Skeletal muscle satellite cell (primary cell): ENCODE data around the gene METTL1.

Experiments used
- H3K27me3 ChIP-seq: 2 replicates; pipeline ENCODE4 v1.7.0; 2013; ENCODE audit warnings: low read length; ENCODE audit not compliant: control insufficient read depth, insufficient read depth
- H3K36me3 ChIP-seq: 2 replicates; pipeline ENCODE4 v1.7.0; 2013; ENCODE audit warnings: mild to moderate bottlenecking, control low read depth, low read length; ENCODE audit not compliant: insufficient read depth
- H3K4me1 ChIP-seq: 2 replicates; pipeline ENCODE4 v1.7.0; 2013; ENCODE audit warnings: low read length; ENCODE audit not compliant: control insufficient read depth, insufficient read depth
- H3K4me2 ChIP-seq: 2 replicates; pipeline ENCODE4 v1.7.0; 2013; ENCODE audit warnings: mild to moderate bottlenecking, low read length
- H3K4me3 ChIP-seq: 2 replicates; pipeline ENCODE4 v1.7.0; 2013; ENCODE audit warnings: low read length
- H3K9ac ChIP-seq: 2 replicates; pipeline ENCODE4 v1.7.0; 2013; ENCODE audit warnings: mild to moderate bottlenecking, low read depth, low read length, moderate library complexity
- H3K9me3 ChIP-seq: replicated peaks from 2 replicates; pipeline ENCODE4 v1.7.0; 2013; ENCODE audit warnings: mild to moderate bottlenecking, control low read depth, low read length

Gene METTL1

DNA sequence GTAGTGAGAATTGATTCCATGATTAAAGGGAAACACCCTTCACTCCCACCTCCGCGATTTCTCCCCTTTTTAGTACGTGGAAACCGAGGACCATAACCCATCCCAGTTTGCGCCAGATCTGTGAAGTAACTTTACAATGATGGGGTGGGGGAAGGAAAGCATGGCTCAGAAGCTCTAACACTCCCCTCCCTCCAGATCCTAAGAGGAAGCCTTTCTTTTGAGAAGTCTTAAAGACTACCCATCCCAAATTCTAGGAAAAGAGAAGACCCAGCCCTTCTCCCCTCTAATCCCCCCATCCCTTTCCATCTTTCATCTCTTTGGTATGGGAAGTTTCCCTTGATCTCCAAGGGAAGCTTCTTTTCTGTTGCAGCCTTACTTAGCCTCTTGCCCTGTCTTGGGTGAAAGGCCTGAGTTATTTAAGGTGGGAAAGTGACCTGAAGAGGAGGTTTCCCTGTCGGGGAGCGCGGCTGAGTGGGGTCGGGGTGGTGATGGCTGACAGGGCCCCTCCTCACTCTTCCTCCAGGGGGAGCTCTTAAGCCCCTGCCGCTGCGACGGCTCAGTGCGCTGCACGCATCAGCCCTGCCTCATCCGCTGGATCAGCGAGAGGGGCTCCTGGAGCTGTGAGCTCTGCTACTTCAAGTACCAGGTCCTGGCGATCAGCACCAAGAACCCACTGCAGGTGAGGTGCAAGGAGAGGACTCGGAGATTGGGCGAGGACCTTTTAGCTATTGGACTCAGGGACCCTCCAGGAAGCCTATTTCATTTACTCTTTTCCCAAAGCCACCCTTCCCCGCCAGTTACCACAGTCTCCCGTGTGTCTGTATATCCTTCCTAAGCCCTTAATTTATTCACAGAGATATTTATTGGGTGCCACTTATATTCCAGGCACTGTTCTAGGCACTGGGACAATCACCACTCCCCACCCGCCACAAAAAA lies 15.2 kb downstream of the METTL1 start:
- Histone ChIP-seq H3K4me3 (no peak overlapping the region), H3K4me2 (no peak overlapping the region), H3K9me3 (no peaks in the 10 kb centered on the region), H3K4me1 (peaks cover 10% of the 10 kb centered on the region), H3K36me3 (no peaks in the 10 kb centered on the region), H3K27me3 (peaks cover 31% of the 10 kb centered on the region), H3K9ac (no peak overlapping the region)

DNA sequence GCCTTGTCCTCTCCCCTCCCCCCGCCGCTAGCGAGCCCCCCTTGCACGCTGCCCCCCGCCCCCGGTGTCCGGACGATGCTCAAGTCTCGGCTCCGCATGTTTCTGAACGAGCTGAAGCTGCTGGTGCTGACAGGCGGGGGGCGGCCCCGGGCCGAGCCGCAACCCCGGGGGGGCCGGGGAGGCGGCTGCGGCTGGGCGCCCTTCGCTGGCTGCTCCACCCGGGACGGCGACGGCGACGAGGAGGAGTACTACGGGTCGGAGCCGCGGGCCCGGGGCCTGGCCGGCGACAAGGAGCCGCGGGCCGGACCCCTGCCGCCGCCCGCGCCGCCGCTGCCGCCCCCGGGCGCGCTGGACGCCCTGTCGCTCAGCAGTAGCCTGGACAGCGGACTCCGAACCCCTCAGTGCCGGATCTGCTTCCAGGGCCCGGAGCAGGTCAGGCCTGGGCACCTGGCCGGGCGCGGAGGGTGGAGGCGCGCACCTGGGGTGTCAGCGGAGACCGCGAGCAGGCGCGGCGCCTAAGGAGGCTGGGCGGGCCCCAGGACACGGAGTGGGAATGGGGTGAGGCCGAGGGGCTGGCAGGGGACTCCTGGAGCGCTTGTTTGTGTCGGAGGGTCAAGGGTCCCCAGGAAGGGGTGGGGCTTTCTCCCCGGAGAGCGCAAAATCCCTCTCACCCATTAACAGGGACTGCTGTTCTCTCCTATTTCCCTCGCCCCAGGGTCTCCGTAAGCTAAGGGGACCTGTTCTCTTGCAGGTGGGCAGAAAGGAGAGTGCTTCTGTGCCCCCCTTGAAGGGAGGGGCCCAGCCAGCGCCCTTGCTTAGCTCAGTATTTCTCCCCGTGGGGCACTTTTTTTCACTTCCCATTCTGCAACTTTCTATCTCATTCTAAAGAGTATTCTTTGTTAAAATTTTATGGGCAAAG lies 16.2 kb downstream of the METTL1 start:
- Histone ChIP-seq H3K9me3 (no peaks in the 10 kb centered on the region), H3K4me2 (peak overlapping the region; percentile 78), H3K36me3 (peaks cover 3% of the 10 kb centered on the region), H3K27me3 (peaks cover 31% of the 10 kb centered on the region), H3K4me3 (peak overlapping the region; percentile 66), H3K4me1 (peaks cover 17% of the 10 kb centered on the region), H3K9ac (no peak overlapping the region)

DNA sequence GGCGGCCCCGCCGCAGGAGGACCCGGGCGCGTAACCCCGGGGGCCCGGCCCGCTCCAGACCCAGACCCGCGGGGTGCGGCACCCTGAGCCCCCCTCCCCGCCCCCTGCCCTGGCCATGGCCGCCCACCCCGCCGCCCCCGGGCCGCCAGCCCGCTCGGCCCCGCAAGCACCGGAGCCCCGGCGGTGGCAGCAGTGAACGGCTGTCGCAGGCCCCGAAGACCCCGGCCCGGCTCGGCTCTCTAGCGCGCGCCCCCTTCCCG lies 16.8 kb downstream of the METTL1 start:
- Histone ChIP-seq H3K4me2 (peak overlapping the region; percentile 65), H3K36me3 (peaks cover 9% of the 10 kb centered on the region), H3K9ac (no peak overlapping the region), H3K27me3 (peaks cover 31% of the 10 kb centered on the region), H3K4me3 (peak overlapping the region; percentile 60), H3K4me1 (peaks cover 22% of the 10 kb centered on the region), H3K9me3 (no peaks in the 10 kb centered on the region)

DNA sequence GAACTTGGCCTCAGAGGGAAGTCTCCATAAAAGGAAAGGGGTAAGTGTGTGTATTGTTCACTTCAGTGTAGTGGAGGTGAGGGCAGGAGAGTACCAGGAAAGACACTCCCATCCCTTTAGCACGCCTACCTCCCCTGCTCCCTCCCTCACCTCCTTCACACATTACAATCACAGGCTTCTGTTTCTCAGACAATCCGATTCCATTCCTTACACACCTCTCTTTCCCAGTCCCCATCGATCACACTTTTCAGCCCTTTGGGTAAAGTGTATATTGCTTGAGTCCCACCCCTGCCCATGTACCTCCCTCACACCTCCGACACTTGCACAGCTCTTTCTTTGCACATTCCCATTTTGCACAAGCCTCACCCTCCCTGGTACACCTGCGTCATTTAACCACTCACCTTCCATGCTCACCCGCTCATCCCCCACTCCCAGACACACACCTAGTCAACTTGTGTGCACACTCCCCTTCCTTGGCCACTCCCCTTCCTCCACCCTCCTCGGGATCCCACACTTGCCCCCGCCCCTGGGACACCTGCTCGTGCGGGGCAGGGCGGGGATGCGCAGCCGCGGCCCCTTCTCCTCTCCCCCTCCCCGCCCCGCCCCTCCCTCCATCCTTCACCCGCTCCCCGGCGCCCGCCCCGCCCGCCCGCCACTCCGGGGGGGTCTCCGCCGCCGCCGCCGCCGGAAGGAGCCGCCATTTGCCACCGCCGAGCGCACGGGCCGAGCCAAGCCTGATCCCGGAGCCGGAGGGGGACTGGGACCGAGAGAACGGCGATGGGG lies 17.3 kb downstream of the METTL1 start, which contains the start of gene MARCHF9:
Gene MARCHF9 (plus strand): TSS at position 693 of the 783 bp plus-strand sequence. CDS start 426 bp downstream, outside the sequence.
- H3K36me3 ChIP-seq = peaks cover 9% of the 10 kb centered on the region
- H3K4me3 ChIP-seq = peak within 1 kb of the TSS; percentile 66
- peaks cover 31% of the 10 kb centered on the region for H3K27me3 ChIP-seq
- peaks cover 22% of the 10 kb centered on the region for H3K4me1 ChIP-seq
- H3K9me3 ChIP-seq = no peaks in the 10 kb centered on the region
- H3K4me2 ChIP-seq = peak within 1 kb of the TSS; percentile 78
- no peak within 1 kb of the TSS for H3K9ac ChIP-seq

DNA sequence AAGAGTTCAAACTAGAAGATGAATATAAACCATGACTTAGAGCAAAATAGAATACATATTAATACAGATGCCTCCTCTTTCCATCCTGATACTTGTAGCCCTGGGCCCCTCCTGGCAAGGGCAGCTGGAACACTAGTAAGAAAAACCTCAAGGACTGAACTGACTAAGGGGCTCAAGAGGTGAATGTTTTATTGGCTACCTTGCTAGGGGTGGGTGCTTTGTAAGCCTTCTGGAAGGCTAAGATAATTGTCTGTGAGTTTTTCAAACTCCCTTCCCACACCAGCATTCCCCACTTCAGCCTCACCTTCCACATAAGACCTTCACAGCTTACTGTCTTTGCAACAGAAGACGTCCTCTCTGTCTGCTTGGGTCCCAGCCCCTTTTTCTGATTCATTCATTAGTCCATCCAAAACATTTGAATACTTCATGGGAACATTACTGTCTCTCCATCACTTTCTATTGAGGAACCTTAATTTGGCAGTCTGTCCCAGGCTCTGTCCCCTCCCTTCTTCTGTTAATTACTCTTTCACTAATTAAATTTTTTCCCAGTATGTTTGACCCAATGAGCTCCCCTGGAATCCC lies 18.1 kb downstream of the METTL1 start:
- peaks cover 17% of the 10 kb centered on the region for H3K36me3 ChIP-seq
- H3K4me1 ChIP-seq = peaks cover 22% of the 10 kb centered on the region
- no peak overlapping the region for H3K9ac ChIP-seq
- H3K27me3 ChIP-seq = peaks cover 31% of the 10 kb centered on the region
- H3K4me3 ChIP-seq = no peak overlapping the region
- no peak overlapping the region for H3K4me2 ChIP-seq
- H3K9me3 ChIP-seq = no peaks in the 10 kb centered on the region

DNA sequence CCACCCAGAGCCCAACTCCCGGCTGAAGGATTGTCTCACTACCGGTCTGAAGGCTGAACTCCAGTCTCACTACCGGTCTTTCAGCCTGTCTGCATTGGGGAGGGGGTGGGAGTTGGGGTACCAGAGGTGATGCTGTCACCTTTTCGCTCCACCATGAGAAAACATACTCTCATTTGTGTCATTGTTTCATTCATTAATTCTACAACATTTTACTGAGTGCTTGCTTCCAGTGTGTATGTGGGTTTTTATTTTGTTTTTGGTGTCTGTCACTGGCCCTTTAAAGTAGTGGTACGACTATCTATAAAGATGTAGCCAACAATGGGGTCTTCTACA lies 19.3 kb downstream of the METTL1 start:
- Histone ChIP-seq H3K9ac (peak overlapping the region; percentile 45), H3K36me3 (peaks cover 25% of the 10 kb centered on the region), H3K9me3 (no peaks in the 10 kb centered on the region), H3K4me3 (peak overlapping the region; percentile 67), H3K27me3 (peaks cover 31% of the 10 kb centered on the region), H3K4me2 (peak overlapping the region; percentile 96), H3K4me1 (peaks cover 22% of the 10 kb centered on the region)

DNA sequence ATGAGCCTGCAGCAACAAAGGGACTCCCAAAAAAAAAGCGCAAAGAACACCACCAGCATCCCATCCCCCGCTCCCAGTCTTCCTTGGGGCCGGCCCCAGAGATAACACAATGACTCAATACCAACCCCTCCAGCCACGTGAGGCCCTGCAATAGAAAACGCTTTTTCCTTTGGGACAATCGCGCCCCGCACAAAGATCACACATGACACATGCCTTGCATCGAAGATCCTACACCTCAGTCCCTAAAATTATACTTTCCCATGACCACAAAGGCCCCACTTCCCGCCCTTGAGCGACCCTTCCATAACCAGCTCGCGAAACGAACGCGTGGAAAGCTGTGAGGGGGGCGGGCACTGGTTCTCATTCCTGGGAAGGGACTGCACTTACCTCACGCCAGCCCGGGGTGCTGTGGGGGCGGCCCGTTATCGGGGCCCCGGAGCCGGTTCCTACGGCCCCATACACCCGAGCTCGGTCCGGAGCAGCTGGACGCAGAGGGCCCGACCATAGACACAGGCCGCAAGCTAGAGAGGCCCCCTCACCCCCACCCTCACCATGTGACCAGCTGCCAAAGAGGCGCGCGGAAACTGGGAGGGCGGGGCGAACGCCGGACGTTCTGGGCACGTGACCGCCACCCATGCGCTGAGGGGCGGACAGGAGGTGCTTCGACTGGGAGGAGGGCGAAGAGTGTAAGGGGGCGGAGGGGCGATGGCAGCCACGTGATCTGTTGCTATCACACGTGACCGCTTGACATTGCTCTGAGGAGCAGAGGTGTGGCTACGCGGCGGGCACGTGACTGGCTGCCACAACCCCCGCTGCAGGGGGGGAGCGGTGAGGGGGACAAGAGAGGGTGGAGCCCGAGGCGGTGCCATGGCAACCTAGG lies 19.9 kb downstream of the METTL1 start, which contains the start of gene CDK4:
Gene CDK4 (minus strand): TSS at position 523 of the 880 bp plus-strand sequence. CDS start 593 bp downstream, outside the sequence.
- H3K9ac ChIP-seq = peak within 1 kb of the TSS; percentile 90
- H3K4me2 ChIP-seq = peak within 1 kb of the TSS; percentile 96
- H3K9me3 ChIP-seq = no peaks in the 10 kb centered on the region
- H3K36me3 ChIP-seq = peaks cover 30% of the 10 kb centered on the region
- H3K27me3 ChIP-seq = peaks cover 31% of the 10 kb centered on the region
- H3K4me1 ChIP-seq = peaks cover 22% of the 10 kb centered on the region
- peak within 1 kb of the TSS; percentile 85 for H3K4me3 ChIP-seq

DNA sequence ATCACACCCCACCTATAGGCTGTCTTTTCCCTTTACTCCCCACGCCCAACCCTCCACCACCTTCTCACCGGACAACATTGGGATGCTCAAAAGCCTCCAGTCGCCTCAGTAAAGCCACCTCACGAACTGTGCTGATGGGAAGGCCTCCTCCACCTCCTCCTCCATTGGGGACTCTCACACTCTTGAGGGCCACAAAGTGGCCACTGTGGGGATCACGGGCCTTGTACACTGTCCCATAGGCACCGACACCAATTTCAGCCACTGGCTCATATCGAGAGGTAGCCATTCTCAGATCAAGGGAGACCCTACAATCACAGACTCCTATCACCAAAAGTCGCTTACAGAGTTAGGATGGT lies 20.5 kb downstream of the METTL1 start:
- peak overlapping the region; percentile 90 for H3K9ac ChIP-seq
- peaks cover 22% of the 10 kb centered on the region for H3K4me1 ChIP-seq
- H3K9me3 ChIP-seq = no peaks in the 10 kb centered on the region
- peaks cover 36% of the 10 kb centered on the region for H3K36me3 ChIP-seq
- peak overlapping the region; percentile 85 for H3K4me3 ChIP-seq
- peaks cover 26% of the 10 kb centered on the region for H3K27me3 ChIP-seq
- H3K4me2 ChIP-seq = peak overlapping the region; percentile 96

DNA sequence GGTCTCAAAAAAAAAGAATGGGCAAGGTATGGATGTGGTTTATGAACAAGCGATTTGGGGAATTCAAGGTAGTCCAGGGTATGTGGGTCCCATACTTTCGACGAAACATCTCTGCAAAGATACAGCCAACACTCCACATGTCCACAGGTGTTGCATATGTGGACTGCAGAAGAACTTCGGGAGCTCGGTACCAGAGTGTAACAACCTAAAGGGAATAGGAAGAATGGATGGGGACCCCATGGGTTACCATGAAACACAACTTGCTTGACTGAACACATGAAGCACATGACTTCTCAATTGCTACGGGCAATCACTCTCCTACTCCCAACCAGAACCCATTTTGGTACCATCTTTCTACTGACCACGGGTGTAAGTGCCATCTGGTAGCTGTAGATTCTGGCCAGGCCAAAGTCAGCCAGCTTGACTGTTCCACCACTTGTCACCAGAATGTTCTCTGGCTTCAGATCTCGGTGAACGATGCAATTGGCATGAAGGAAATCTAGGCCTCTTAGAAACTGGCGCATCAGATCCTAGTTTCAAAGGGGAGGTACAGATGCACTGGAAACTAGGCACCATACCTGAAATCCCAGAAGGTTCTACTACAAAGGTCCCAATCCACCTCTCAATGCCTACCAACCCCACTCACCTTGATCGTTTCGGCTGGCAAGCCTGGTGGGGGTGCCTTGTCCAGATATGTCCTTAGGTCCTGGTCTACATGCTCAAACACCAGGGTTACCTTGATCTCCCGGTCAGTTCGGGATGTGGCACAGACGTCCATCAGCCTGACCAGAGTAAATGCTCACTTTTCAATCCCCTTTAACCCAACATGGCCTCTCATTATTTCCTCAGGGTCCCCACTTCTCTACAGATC lies 21.1 kb downstream of the METTL1 start:
- Histone ChIP-seq H3K27me3 (peaks cover 20% of the 10 kb centered on the region), H3K4me3 (peak overlapping the region; percentile 85), H3K4me1 (peaks cover 25% of the 10 kb centered on the region), H3K36me3 (peaks cover 41% of the 10 kb centered on the region), H3K9ac (peak overlapping the region; percentile 90), H3K9me3 (no peaks in the 10 kb centered on the region), H3K4me2 (peak overlapping the region; percentile 96)
